GM12891 (cell line): ENCODE measurements around the gene RALB.
A peak's percentile ranks its signal among the peaks of the same experiment; 100 is the strongest.
"Not testable (repeated sequence)": the region's sequence is repeated elsewhere in the genome, so short reads cannot be mapped to it uniquely, and the experiment has no call there.

Experiments used
- DNase-seq: peaks from one replicate; pipeline ENCODE4 v3.0.0; 2011; ENCODE audit warnings: low spot score; ENCODE audit not compliant: insufficient read length
- FAIRE-seq: peaks from 2 replicates; lab custom pipeline; 2011; peaks lifted over from hg19 to GRCh38; lab: Jason Lieb, UNC
- PAX5 ChIP-seq: IDR thresholded peaks from 2 replicates; pipeline ENCODE4 v1.6.1; 2011; ENCODE audit warnings: low read length, moderate library complexity, mild to moderate bottlenecking; ENCODE audit not compliant: insufficient read depth, severe bottlenecking
- POLR2A ChIP-seq: IDR thresholded peaks from 2 replicates; pipeline ENCODE4 v1.6.1; 2011; ENCODE audit warnings: low read depth, low read length, control low read depth
- POLR2AphosphoS5 ChIP-seq: IDR thresholded peaks from 2 replicates; pipeline ENCODE4 v1.6.1; 2011; ENCODE audit warnings: low read depth, low read length, control low read depth
- POU2F2 ChIP-seq: IDR thresholded peaks from 2 replicates; pipeline ENCODE4 v1.6.1; 2011; ENCODE audit warnings: low read depth, mild to moderate bottlenecking, control low read depth, low read length, moderate library complexity
- SPI1 ChIP-seq: IDR thresholded peaks from 2 replicates; pipeline ENCODE4 v1.6.1; 2011; ENCODE audit warnings: low read depth, low read length, control low read depth
- TAF1 ChIP-seq: IDR thresholded peaks from 2 replicates; pipeline ENCODE4 v1.6.1; 2011; ENCODE audit warnings: low read depth, low read length, control low read depth

The RALB gene

GRCh38 chr2:120231974-120232635 is 20.5 kb upstream of the RALB start:
- FAIRE-seq (peak; percentile 57), DNase-seq (peak; percentile 64)
- TF ChIP-seq POLR2A (peak; percentile 76), SPI1 (no peak), PAX5 (no peak), TAF1 (peak; percentile 65), POLR2AphosphoS5 (peak; percentile 54; the same call in 1 of the 2 replicates), POU2F2 (peak; percentile 20; the same call in 1 of the 2 replicates)

GRCh38 chr2:120233292-120233691 is 19.4 kb upstream of the RALB start:
- DNase-seq = no peak
- no peak for TF ChIP-seq PAX5
- no peak for TF ChIP-seq POLR2A
- TF ChIP-seq SPI1 = no peak
- no peak for TF ChIP-seq POU2F2
- TF ChIP-seq POLR2AphosphoS5 = no peak
- TF ChIP-seq TAF1 = no peak
- peak; percentile 58 for FAIRE-seq

- not testable (repeated sequence) for FAIRE-seq, DNase-seq
Observed at GRCh38 chr2:120235158-120235557, 17.5 kb upstream of the RALB start.

- TF ChIP-seq POLR2AphosphoS5 = no peak
- DNase-seq (no peak), FAIRE-seq (no peak)
Observed at GRCh38 chr2:120235681-120236080, 17.0 kb upstream of the RALB start.

GRCh38 chr2:120236316-120236715 is 16.3 kb upstream of the RALB start:
- TF ChIP-seq PAX5 = no peak
- no peak for TF ChIP-seq SPI1
- TF ChIP-seq POLR2A = no peak
- no peak for TF ChIP-seq POLR2AphosphoS5
- TF ChIP-seq TAF1 = no peak
- TF ChIP-seq POU2F2 = no peak
- no peak for DNase-seq
- no peak for FAIRE-seq

GRCh38 chr2:120236791-120237190 is 15.9 kb upstream of the RALB start:
- no peak for FAIRE-seq
- DNase-seq = no peak
- TF ChIP-seq POLR2AphosphoS5 (no peak), SPI1 (no peak)

GRCh38 chr2:120237491-120237902 is 15.2 kb upstream of the RALB start:
- TF ChIP-seq POLR2AphosphoS5 = no peak
- TF ChIP-seq POU2F2 = no peak
- TF ChIP-seq POLR2A = no peak
- no peak for TF ChIP-seq PAX5
- TF ChIP-seq SPI1 = no peak
- TF ChIP-seq TAF1 = no peak
- DNase-seq (no peak), FAIRE-seq (no peak)

- TF ChIP-seq TAF1 = no peak
- DNase-seq = no peak
- no peak for FAIRE-seq
Observed at GRCh38 chr2:120238728-120239487, 13.7 kb upstream of the RALB start.

GRCh38 chr2:120239488-120240287 is 13.0 kb upstream of the RALB start:
- FAIRE-seq (no peak), DNase-seq (no peak)
- TF ChIP-seq POLR2AphosphoS5 (no peak), POLR2A (no peak), TAF1 (no peak), PAX5 (no peak), POU2F2 (no peak), SPI1 (no peak)

GRCh38 chr2:120240901-120241429 is 11.7 kb upstream of the RALB start:
- no peak for TF ChIP-seq TAF1
- TF ChIP-seq PAX5 = no peak
- no peak for TF ChIP-seq POLR2A
- no peak for TF ChIP-seq POLR2AphosphoS5
- no peak for TF ChIP-seq POU2F2
- no peak for TF ChIP-seq SPI1
- DNase-seq (no peak), FAIRE-seq (no peak)

- DNase-seq (no peak), FAIRE-seq (no peak)
- TF ChIP-seq TAF1 (no peak), POU2F2 (no peak), POLR2A (no peak), PAX5 (no peak), SPI1 (no peak), POLR2AphosphoS5 (no peak)
Observed at GRCh38 chr2:120241684-120242083, 11.0 kb upstream of the RALB start.
